GM12878 (cell line): ENCODE results near the gene EMSY. TPM values are rescaled to one million over a fixed set of nuclear protein-coding genes. Genes with fewer than 3 reads are reported as not detected.

Experiments
- ATAC-seq: fragments of 200-7000 bp; cut with Tn5 transposase; 3 replicates; pipeline ENCODE4 v1.9.1; 2020; ENCODE audit warnings: mild to moderate bottlenecking, moderate library complexity
- BruUV-seq: library from RNA; stranded (reverse); fragments of 400-500 nt; replicated peaks from 2 replicates; lab custom pipeline; 2021; lab: Mats Ljungman, UMichigan
- CTCF ChIA-PET: fragments of 300-600 bp; sonication (Branson Sonifier 250); formaldehyde crosslinking; extraction: SDS; loops from one replicate; lab custom pipeline; 2021; ENCODE audit warnings: inconsistent platforms; lab: Yijun Ruan, JAX
- POLR2A ChIA-PET: fragments of 350-600 bp; formaldehyde crosslinking; extraction: SDS; loops from one replicate; lab custom pipeline; 2021; ENCODE audit warnings: inconsistent platforms; lab: Charles Lee
- RAD21 ChIA-PET: fragments of 300-600 bp; sonication (Branson Sonifier 250); formaldehyde crosslinking; loops from one replicate; lab custom pipeline; 2023; ENCODE audit warnings: antibody characterized with exemption; ENCODE audit not compliant: unreplicated experiment; lab: Charles Lee
- SMC1A ChIA-PET: fragments of 300-600 bp; sonication (Branson Sonifier 250); formaldehyde crosslinking; loops from one replicate; lab custom pipeline; 2023; ENCODE audit not compliant: unreplicated experiment, uncharacterized antibody; lab: Charles Lee
- DNase-seq: peaks from one replicate; pipeline ENCODE4 v3.0.0-alpha.2; 2011; ENCODE audit warnings: low read depth, low spot score
- FAIRE-seq: peaks from 3 replicates; lab custom pipeline; 2011; peaks lifted over from hg19 to GRCh38; lab: Jason Lieb, UNC
- H2AFZ ChIP-seq: 2 replicates; pipeline ENCODE4 v1.6.0; 2011; ENCODE audit warnings: low read depth, low read length, control low read depth; ENCODE audit not compliant: control insufficient read depth
- H3K27ac ChIP-seq: 2 replicates; pipeline ENCODE4 v1.5.1; 2011; ENCODE audit warnings: control low read depth; ENCODE audit not compliant: control insufficient read depth, insufficient read depth
- H3K27me3 ChIP-seq, 2 experiments: replicated peaks in 1 of 2; 2 replicates each; pipeline versions ENCODE4 v1.6.0 to v1.6.1; 2011; ENCODE audit warnings: low read length in 1 of 2; ENCODE audit not compliant: control insufficient read depth in 2 of 2, insufficient read depth in 2 of 2
- H3K36me3 ChIP-seq, 2 experiments: 2 replicates each; pipeline ENCODE4 v1.5.1; 2011; ENCODE audit warnings: low read length in 1 of 2; ENCODE audit not compliant: control insufficient read depth in 2 of 2, insufficient read depth in 2 of 2
- H3K4me1 ChIP-seq: 2 replicates; pipeline ENCODE4 v1.6.1; 2011; ENCODE audit warnings: mild to moderate bottlenecking, low read length, moderate library complexity, mixed read lengths; ENCODE audit not compliant: control insufficient read depth, insufficient read depth
- H3K4me2 ChIP-seq: 2 replicates; pipeline ENCODE4 v1.6.0; 2011; ENCODE audit warnings: control low read depth; ENCODE audit not compliant: control insufficient read depth, insufficient read depth
- H3K4me3 ChIP-seq: fragments of 200-600 bp; sonication (generic); 2 replicates; pipeline ENCODE4 v1.5.1; 2016
- H3K79me2 ChIP-seq: 2 replicates; pipeline ENCODE4 v1.6.0; 2011; ENCODE audit warnings: low read length; ENCODE audit not compliant: control insufficient read depth, insufficient read depth
- H3K9ac ChIP-seq: 2 replicates; pipeline ENCODE4 v1.8.0; 2011; ENCODE audit warnings: low read length, control low read depth, mixed read lengths; ENCODE audit not compliant: control insufficient read depth, insufficient read depth
- H3K9me3 ChIP-seq: replicated peaks from 3 replicates; pipeline ENCODE4 v1.5.1; 2011; ENCODE audit warnings: mild to moderate bottlenecking, low read length; ENCODE audit not compliant: control insufficient read depth, insufficient read depth
- H4K20me1 ChIP-seq: 2 replicates; pipeline ENCODE4 v1.6.0; 2011; ENCODE audit not compliant: control insufficient read depth, insufficient read depth
- HSF1 ChIP-seq: fragments of 150-350 bp; IDR thresholded peaks from 2 replicates; pipeline ENCODE4 v1.6.1; 2014; ENCODE audit warnings: mild to moderate bottlenecking, low read depth, low read length
- IRF3 ChIP-seq: fragments of 450-650 bp; IDR thresholded peaks from 2 replicates; pipeline ENCODE4 v1.6.1; 2014; ENCODE audit warnings: mild to moderate bottlenecking
- MTA2 ChIP-seq: fragments of 450-650 bp; IDR thresholded peaks from 2 replicates; pipeline ENCODE4 v1.6.1; 2016; ENCODE audit warnings: low read depth, mild to moderate bottlenecking, moderate library complexity
- MYC ChIP-seq: IDR thresholded peaks from 2 replicates; pipeline ENCODE4 v1.6.1; 2011; ENCODE audit warnings: mild to moderate bottlenecking, low read length, moderate library complexity, inconsistent platforms; ENCODE audit not compliant: insufficient read depth, insufficient replicate concordance, insufficient read length, severe bottlenecking
- POU2F2 ChIP-seq: IDR thresholded peaks from 3 replicates; pipeline ENCODE4 v1.6.1; 2011; ENCODE audit warnings: low read depth, mild to moderate bottlenecking, low read length, borderline replicate concordance
- USF1 ChIP-seq: IDR thresholded peaks from 2 replicates; pipeline ENCODE4 v1.6.1; 2011; ENCODE audit warnings: borderline replicate concordance, low read depth, mild to moderate bottlenecking, moderate library complexity, mixed read lengths, low read length; ENCODE audit not compliant: insufficient read depth; ENCODE audit errors: extremely low read length
- ZNF24 ChIP-seq: fragments of 450-650 bp; IDR thresholded peaks from 2 replicates; pipeline ENCODE4 v1.6.1; 2017; ENCODE audit warnings: antibody characterized with exemption, mild to moderate bottlenecking
- ZNF622 ChIP-seq: fragments of 450-650 bp; IDR thresholded peaks from 2 replicates; pipeline ENCODE4 v1.6.1; 2017; ENCODE audit warnings: mild to moderate bottlenecking, inconsistent platforms
- WGBS: methylation state at CpG from one replicate; pipeline ENCODE4 v1.1.6; 2016; ENCODE audit warnings: low lambda C conversion rate; ENCODE audit not compliant: insufficient replicate concordance, insufficient coverage; ENCODE audit errors: missing lambda C conversion rate; 5-methylcytosine and 5-hydroxymethylcytosine counted together
- in situ Hi-C: fragments of 300-500 bp; cut with MboI; formaldehyde crosslinking; loops from 9 replicates; pipeline ENCODE4 v1.14.3; 2018; ENCODE audit warnings: mixed read lengths
- intact Hi-C: fragments of 100-400 bp; cut with micrococcal nuclease; formaldehyde crosslinking; loops from one replicate; pipeline ENCODE4 v1.14.2; 2022; ENCODE audit not compliant: unreplicated experiment
- polyA plus RNA-seq, 11 experiments: library from polyadenylated mRNA; depleted of rRNA in 4 of 11; unstranded in 6 of 11; stranded (reverse) in 5 of 11; fragments of >200 nt; fragmentation: Nextera tagmentation in 4 of 11; fragmentation: Illumina TruSeq in 1 of 11; extraction: Ambion mirVana in 4 of 11; extraction: Trizol in 1 of 11; gene quantifications; 1 replicate in 1 of 11; 2 replicates in 10 of 11; pipeline versions ENCODE4 v1.2.1 to v1.2.3, GENCODE V29; 2011 to 2016; ENCODE audit warnings: inconsistent platforms in 2 of 11, missing spikeins in 2 of 11, low read depth in 1 of 11
- total RNA-seq, 4 experiments: library from RNA; depleted of rRNA in 3 of 4; stranded (reverse); fragments of >200 nt in 3 of 4; fragmentation: Illumina TruSeq in 1 of 4; extraction: Trizol in 1 of 4; gene quantifications; 2 replicates each; pipeline versions ENCODE4 v1.2.1 to v1.2.3, GENCODE V29; 2013 to 2021

The EMSY gene
- total and polyA plus RNA-seq, 10 of the 15 experiments (the other 5 are each of a cell fraction or from before 2014, with no cell fraction given) = 9.3 to 26.9 (median 13.0) TPM

GRCh38 chr11:76589964-76590950 lies 145.4 kb downstream of the EMSY start (continued):
- TF ChIP-seq IRF3 (no peak), ZNF24 (no peak), MYC (no peak)

- no TSS peak for BruUV-seq
- Histone ChIP-seq H3K36me3 (no peaks in the 10 kb centered on the region), H3K27ac (no peak overlapping the region), H3K4me1 (no peaks in the 10 kb centered on the region), H3K27me3 (no peaks in the 10 kb centered on the region), H3K79me2 (no peaks in the 10 kb centered on the region), H3K9me3 (no peaks in the 10 kb centered on the region), H3K4me2 (no peak overlapping the region), H3K9ac (no peak overlapping the region), H2AFZ (no peak overlapping the region), H3K4me3 (no peak overlapping the region), H4K20me1 (no peaks in the 10 kb centered on the region)
- intact Hi-C loops (no loop called here), in situ Hi-C loops (no loop called here)
- WGBS = 47% methylated on average over 8 of the region's 8 CpGs
- DNase-seq = no peak
- FAIRE-seq = no peak
- ChIA-PET RAD21 (interaction anchor here (1.3 kb wide), 1 partner anchor 76 kb away, joined by 3 read pairs; no protein-coding TSS in a partner anchor), CTCF (no interaction called here), SMC1A (interaction anchor here (1.8 kb wide), 1 partner anchor 89 kb away, joined by 3 read pairs; no protein-coding TSS in a partner anchor), POLR2A (no interaction called here)
- TF ChIP-seq USF1 = no peak
- TF ChIP-seq MTA2 = no peak
- no peak for TF ChIP-seq HSF1
- no peak for TF ChIP-seq POU2F2
- TF ChIP-seq ZNF622 = no peak
- no peak for ATAC-seq
Measured at GRCh38 chr11:76591416-76591815, 146.6 kb downstream of the EMSY start.
